GM23338 (cell line): Measurements from ENCODE around the gene SFRP2. TPM values are rescaled to one million over a fixed set of nuclear protein-coding genes. Genes with fewer than 3 reads are reported as not detected.

Experiments used
- ATAC-seq: fragments of 200-7000 bp; cut with Tn5 transposase; 3 replicates; pipeline ENCODE4 v1.9.1; 2020
- DNase-seq: peaks from one replicate; pipeline ENCODE4 v3.0.0-alpha.2; 2015; ENCODE audit warnings: low spot score
- H2AFZ ChIP-seq: fragments of 200-600 bp; sonication (generic); 2 replicates; pipeline ENCODE4 v1.8.0; 2016; ENCODE audit warnings: antibody characterized with exemption, mild to moderate bottlenecking, moderate library complexity
- H3F3A ChIP-seq: fragments of 200-600 bp; sonication (generic); replicated peaks from 2 replicates; pipeline ENCODE4 v1.8.0; 2017; ENCODE audit warnings: antibody characterized with exemption, mixed run types, low read depth
- H3K27ac ChIP-seq: fragments of 200-600 bp; sonication (generic); 2 replicates; pipeline ENCODE4 v1.6.1; 2016; ENCODE audit warnings: low read depth
- H3K27me3 ChIP-seq: fragments of 200-600 bp; sonication (generic); 2 replicates; pipeline ENCODE4 v1.8.0; 2016; ENCODE audit warnings: mild to moderate bottlenecking, mixed run types, moderate library complexity; ENCODE audit not compliant: insufficient read depth
- H3K36me3 ChIP-seq: fragments of 200-600 bp; sonication (generic); 2 replicates; pipeline ENCODE4 v1.8.0; 2016; ENCODE audit warnings: mild to moderate bottlenecking; ENCODE audit not compliant: insufficient read depth
- H3K4me1 ChIP-seq: fragments of 200-600 bp; sonication (generic); 2 replicates; pipeline ENCODE4 v1.8.0; 2016; ENCODE audit warnings: mild to moderate bottlenecking, moderate library complexity; ENCODE audit not compliant: insufficient read depth
- H3K4me2 ChIP-seq: fragments of 200-600 bp; sonication (generic); 2 replicates; pipeline ENCODE4 v1.7.1; 2017; ENCODE audit warnings: mixed run types
- H3K4me3 ChIP-seq: fragments of 200-600 bp; sonication (generic); 2 replicates; pipeline ENCODE4 v1.6.1; 2016; ENCODE audit warnings: mixed run types
- H3K79me2 ChIP-seq: fragments of 200-600 bp; sonication (generic); replicated peaks from 2 replicates; pipeline ENCODE4 v1.8.0; 2017; ENCODE audit warnings: mild to moderate bottlenecking; ENCODE audit not compliant: insufficient read depth
- H3K9me2 ChIP-seq: fragments of 200-600 bp; sonication (generic); 2 replicates; pipeline ENCODE4 v1.8.0; 2017; ENCODE audit not compliant: insufficient read depth
- H4K20me1 ChIP-seq: fragments of 200-600 bp; sonication (generic); replicated peaks from 2 replicates; pipeline ENCODE4 v1.8.0; 2017; ENCODE audit warnings: mild to moderate bottlenecking; ENCODE audit not compliant: insufficient read depth
- H3K27ac Mint-ChIP-seq: 2 replicates; pipeline ENCODE4 v1.8.0; 2020; ENCODE audit warnings: inconsistent platforms, mild to moderate bottlenecking, moderate library complexity, mixed read lengths
- H3K27me3 Mint-ChIP-seq: 3 replicates; pipeline ENCODE4 v1.8.0; 2022; ENCODE audit warnings: low read depth, mild to moderate bottlenecking, moderate library complexity, mixed read lengths, inconsistent platforms; ENCODE audit not compliant: insufficient read depth, poor library complexity
- H3K36me3 Mint-ChIP-seq: 3 replicates; pipeline ENCODE4 v1.8.0; 2021; ENCODE audit warnings: low read depth, mild to moderate bottlenecking, inconsistent platforms, moderate library complexity, mixed read lengths
- H3K4me1 Mint-ChIP-seq: 3 replicates; pipeline ENCODE4 v1.8.0; 2020; ENCODE audit warnings: mild to moderate bottlenecking, inconsistent platforms, mixed read lengths
- H3K4me3 Mint-ChIP-seq: 3 replicates; pipeline ENCODE4 v1.8.0; 2021; ENCODE audit warnings: moderate library complexity, mild to moderate bottlenecking, inconsistent platforms, mixed read lengths
- H3K9me3 Mint-ChIP-seq: 3 replicates; pipeline ENCODE4 v1.8.0; 2020; ENCODE audit warnings: moderate library complexity, mild to moderate bottlenecking, inconsistent platforms, mixed read lengths
- CREB1 ChIP-seq: fragments of 250-450 bp; sonication (Bioruptor Pico); IDR thresholded peaks from 2 replicates; pipeline ENCODE4 v1.5.0; 2020; ENCODE audit warnings: low read depth, mild to moderate bottlenecking, moderate library complexity
- EZH2 ChIP-seq: fragments of 200-600 bp; sonication (generic); IDR thresholded peaks from one replicate; pipeline ENCODE4 v1.8.0; 2017; ENCODE audit warnings: antibody characterized with exemption, mild to moderate bottlenecking, low read depth; ENCODE audit not compliant: unreplicated experiment
- EZH2phosphoT487 ChIP-seq: fragments of 200-600 bp; sonication (generic); IDR thresholded peaks from one replicate; pipeline ENCODE4 v1.8.1; 2018; ENCODE audit warnings: antibody characterized with exemption; ENCODE audit not compliant: unreplicated experiment
- JUNB ChIP-seq: IDR thresholded peaks from one replicate; pipeline ENCODE4 v1.6.1; 2016; ENCODE audit warnings: antibody characterized with exemption; ENCODE audit not compliant: unreplicated experiment
- NANOG ChIP-seq: IDR thresholded peaks from 2 replicates; pipeline ENCODE4 v1.6.1; 2016; ENCODE audit warnings: antibody characterized with exemption, borderline replicate concordance
- POLR2AphosphoS5 ChIP-seq: IDR thresholded peaks from 2 replicates; pipeline ENCODE4 v1.6.1; 2016; ENCODE audit warnings: antibody characterized with exemption, low read depth
- STAT1 ChIP-seq: IDR thresholded peaks from one replicate; pipeline ENCODE4 v1.6.1; 2016; ENCODE audit warnings: antibody characterized with exemption; ENCODE audit not compliant: unreplicated experiment
- ZNF114 ChIP-seq: fragments of 250-450 bp; sonication (Bioruptor Pico); IDR thresholded peaks from 2 replicates; pipeline ENCODE4 v1.5.0; 2020; ENCODE audit warnings: mild to moderate bottlenecking, moderate library complexity
- ZNF331 ChIP-seq: fragments of 250-450 bp; sonication (Bioruptor Pico); IDR thresholded peaks from 2 replicates; pipeline ENCODE4 v1.5.0; 2020; ENCODE audit warnings: low read depth, mild to moderate bottlenecking, moderate library complexity
- polyA plus RNA-seq: library from polyadenylated mRNA; unstranded; fragments of >200 nt; fragmentation: Nextera tagmentation; extraction: Ambion mirVana; gene quantifications from 2 replicates; pipeline ENCODE4 v1.2.1, GENCODE V29; 2016
- total RNA-seq: library from RNA; depleted of rRNA; stranded (reverse); fragments of >200 nt; shearing (Covaris generic); gene quantifications from 2 replicates; pipeline ENCODE4 v1.2.3, GENCODE V29; 2014
- TF ChIP-seq, protein P1 (sequence below), 2 experiments: fragments of 200-600 bp in 1 of 2; sonication (generic) in 1 of 2; conservative IDR thresholded peaks; 2 replicates each; pipeline versions ENCODE4 v1.5.1 to v1.6.1; 2016 to 2017; ENCODE audit warnings: antibody characterized with exemption in 2 of 2, low read depth in 2 of 2, mild to moderate bottlenecking in 2 of 2, moderate library complexity in 1 of 2
- TF ChIP-seq, protein P2 (sequence below): fragments of 250-450 bp; sonication (Bioruptor Pico); IDR thresholded peaks from 2 replicates; pipeline ENCODE4 v1.5.0; 2020; ENCODE audit warnings: mild to moderate bottlenecking, moderate library complexity
- TF ChIP-seq, protein P3 (sequence below): IDR thresholded peaks from one replicate; pipeline ENCODE4 v1.6.1; 2018; ENCODE audit warnings: antibody characterized with exemption; ENCODE audit not compliant: unreplicated experiment
- TF ChIP-seq, protein P4 (sequence below): IDR thresholded peaks from 2 replicates; pipeline ENCODE4 v1.6.1; 2016; ENCODE audit warnings: antibody characterized with exemption

Gene SFRP2
- total and polyA plus RNA-seq, 2 experiments from 2014 or later: 219 to 286 TPM

DNA sequence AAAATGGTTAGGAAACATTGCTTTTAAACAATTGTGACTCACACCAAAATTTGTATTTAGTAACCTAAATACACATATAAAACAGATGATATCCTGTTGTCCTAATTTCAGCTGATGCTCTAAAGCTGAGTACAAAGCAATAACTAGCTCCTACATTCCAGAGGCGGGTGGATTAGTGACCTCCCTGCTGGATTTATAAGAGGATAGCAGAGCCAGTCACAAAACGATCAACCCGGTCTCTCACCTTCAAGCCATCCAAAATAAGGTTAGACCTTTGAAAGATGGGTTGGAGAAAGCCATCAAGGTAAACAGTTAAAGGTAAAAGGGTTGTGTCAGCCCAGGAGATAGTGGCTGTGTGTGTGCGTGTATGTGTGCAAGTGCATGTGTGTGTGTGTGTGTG, 43.2 kb upstream of the SFRP2 start:
- H3K9me3 Mint-ChIP-seq: no peaks in the 10 kb centered on the region
- Histone ChIP-seq H3K4me3 (no peak overlapping the region), H3K4me2 (no peak overlapping the region), H3K36me3 (no peaks in the 10 kb centered on the region), H3K79me2 (no peaks in the 10 kb centered on the region), H3K27ac (no peak overlapping the region), H3K9me2 (no peaks in the 10 kb centered on the region; the same call in 1 of the 2 replicates), H2AFZ (no peak overlapping the region), H4K20me1 (no peaks in the 10 kb centered on the region), H3F3A (no peaks in the 10 kb centered on the region), H3K4me1 (0 out of 2 replicates have a peak, but pooled peaks cover 3% of the 10 kb centered on the region), H3K27me3 (no peaks in the 10 kb centered on the region)
- ATAC-seq (no peak), DNase-seq (no peak)
- no peaks in the 10 kb centered on the region for H3K36me3 Mint-ChIP-seq
- peaks cover 2% of the 10 kb centered on the region for H3K27me3 Mint-ChIP-seq
- no peak overlapping the region for H3K27ac Mint-ChIP-seq
- no peak overlapping the region for H3K4me3 Mint-ChIP-seq
- H3K4me1 Mint-ChIP-seq: peaks cover 13% of the 10 kb centered on the region
- TF ChIP-seq, protein P1, sequence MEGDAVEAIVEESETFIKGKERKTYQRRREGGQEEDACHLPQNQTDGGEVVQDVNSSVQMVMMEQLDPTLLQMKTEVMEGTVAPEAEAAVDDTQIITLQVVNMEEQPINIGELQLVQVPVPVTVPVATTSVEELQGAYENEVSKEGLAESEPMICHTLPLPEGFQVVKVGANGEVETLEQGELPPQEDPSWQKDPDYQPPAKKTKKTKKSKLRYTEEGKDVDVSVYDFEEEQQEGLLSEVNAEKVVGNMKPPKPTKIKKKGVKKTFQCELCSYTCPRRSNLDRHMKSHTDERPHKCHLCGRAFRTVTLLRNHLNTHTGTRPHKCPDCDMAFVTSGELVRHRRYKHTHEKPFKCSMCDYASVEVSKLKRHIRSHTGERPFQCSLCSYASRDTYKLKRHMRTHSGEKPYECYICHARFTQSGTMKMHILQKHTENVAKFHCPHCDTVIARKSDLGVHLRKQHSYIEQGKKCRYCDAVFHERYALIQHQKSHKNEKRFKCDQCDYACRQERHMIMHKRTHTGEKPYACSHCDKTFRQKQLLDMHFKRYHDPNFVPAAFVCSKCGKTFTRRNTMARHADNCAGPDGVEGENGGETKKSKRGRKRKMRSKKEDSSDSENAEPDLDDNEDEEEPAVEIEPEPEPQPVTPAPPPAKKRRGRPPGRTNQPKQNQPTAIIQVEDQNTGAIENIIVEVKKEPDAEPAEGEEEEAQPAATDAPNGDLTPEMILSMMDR (conservative IDR thresholded peaks at IDR 0.05; ENCODE audit: low read depth in 2 of 2): no peak
- TF ChIP-seq JUNB: no peak
- no peak for TF ChIP-seq EZH2phosphoT487
- TF ChIP-seq, protein P2, sequence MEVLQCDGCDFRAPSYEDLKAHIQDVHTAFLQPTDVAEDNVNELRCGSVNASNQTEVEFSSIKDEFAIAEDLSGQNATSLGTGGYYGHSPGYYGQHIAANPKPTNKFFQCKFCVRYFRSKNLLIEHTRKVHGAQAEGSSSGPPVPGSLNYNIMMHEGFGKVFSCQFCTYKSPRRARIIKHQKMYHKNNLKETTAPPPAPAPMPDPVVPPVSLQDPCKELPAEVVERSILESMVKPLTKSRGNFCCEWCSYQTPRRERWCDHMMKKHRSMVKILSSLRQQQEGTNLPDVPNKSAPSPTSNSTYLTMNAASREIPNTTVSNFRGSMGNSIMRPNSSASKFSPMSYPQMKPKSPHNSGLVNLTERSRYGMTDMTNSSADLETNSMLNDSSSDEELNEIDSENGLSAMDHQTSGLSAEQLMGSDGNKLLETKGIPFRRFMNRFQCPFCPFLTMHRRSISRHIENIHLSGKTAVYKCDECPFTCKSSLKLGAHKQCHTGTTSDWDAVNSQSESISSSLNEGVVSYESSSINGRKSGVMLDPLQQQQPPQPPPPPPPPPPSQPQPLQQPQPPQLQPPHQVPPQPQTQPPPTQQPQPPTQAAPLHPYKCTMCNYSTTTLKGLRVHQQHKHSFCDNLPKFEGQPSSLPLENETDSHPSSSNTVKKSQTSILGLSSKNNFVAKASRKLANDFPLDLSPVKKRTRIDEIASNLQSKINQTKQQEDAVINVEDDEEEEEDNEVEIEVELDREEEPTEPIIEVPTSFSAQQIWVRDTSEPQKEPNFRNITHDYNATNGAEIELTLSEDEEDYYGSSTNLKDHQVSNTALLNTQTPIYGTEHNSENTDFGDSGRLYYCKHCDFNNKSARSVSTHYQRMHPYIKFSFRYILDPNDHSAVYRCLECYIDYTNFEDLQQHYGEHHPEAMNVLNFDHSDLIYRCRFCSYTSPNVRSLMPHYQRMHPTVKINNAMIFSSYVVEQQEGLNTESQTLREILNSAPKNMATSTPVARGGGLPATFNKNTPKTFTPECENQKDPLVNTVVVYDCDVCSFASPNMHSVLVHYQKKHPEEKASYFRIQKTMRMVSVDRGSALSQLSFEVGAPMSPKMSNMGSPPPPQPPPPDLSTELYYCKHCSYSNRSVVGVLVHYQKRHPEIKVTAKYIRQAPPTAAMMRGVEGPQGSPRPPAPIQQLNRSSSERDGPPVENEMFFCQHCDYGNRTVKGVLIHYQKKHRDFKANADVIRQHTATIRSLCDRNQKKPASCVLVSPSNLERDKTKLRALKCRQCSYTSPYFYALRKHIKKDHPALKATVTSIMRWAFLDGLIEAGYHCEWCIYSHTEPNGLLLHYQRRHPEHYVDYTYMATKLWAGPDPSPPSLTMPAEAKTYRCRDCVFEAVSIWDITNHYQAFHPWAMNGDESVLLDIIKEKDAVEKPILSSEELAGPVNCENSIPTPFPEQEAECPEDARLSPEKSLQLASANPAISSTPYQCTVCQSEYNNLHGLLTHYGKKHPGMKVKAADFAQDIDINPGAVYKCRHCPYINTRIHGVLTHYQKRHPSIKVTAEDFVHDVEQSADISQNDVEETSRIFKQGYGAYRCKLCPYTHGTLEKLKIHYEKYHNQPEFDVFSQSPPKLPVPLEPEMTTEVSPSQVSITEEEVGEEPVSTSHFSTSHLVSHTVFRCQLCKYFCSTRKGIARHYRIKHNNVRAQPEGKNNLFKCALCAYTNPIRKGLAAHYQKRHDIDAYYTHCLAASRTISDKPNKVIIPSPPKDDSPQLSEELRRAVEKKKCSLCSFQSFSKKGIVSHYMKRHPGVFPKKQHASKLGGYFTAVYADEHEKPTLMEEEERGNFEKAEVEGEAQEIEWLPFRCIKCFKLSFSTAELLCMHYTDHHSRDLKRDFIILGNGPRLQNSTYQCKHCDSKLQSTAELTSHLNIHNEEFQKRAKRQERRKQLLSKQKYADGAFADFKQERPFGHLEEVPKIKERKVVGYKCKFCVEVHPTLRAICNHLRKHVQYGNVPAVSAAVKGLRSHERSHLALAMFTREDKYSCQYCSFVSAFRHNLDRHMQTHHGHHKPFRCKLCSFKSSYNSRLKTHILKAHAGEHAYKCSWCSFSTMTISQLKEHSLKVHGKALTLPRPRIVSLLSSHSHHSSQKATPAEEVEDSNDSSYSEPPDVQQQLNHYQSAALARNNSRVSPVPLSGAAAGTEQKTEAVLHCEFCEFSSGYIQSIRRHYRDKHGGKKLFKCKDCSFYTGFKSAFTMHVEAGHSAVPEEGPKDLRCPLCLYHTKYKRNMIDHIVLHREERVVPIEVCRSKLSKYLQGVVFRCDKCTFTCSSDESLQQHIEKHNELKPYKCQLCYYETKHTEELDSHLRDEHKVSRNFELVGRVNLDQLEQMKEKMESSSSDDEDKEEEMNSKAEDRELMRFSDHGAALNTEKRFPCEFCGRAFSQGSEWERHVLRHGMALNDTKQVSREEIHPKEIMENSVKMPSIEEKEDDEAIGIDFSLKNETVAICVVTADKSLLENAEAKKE (CRISPR knock-in tag): no peak
- TF ChIP-seq, protein P3, sequence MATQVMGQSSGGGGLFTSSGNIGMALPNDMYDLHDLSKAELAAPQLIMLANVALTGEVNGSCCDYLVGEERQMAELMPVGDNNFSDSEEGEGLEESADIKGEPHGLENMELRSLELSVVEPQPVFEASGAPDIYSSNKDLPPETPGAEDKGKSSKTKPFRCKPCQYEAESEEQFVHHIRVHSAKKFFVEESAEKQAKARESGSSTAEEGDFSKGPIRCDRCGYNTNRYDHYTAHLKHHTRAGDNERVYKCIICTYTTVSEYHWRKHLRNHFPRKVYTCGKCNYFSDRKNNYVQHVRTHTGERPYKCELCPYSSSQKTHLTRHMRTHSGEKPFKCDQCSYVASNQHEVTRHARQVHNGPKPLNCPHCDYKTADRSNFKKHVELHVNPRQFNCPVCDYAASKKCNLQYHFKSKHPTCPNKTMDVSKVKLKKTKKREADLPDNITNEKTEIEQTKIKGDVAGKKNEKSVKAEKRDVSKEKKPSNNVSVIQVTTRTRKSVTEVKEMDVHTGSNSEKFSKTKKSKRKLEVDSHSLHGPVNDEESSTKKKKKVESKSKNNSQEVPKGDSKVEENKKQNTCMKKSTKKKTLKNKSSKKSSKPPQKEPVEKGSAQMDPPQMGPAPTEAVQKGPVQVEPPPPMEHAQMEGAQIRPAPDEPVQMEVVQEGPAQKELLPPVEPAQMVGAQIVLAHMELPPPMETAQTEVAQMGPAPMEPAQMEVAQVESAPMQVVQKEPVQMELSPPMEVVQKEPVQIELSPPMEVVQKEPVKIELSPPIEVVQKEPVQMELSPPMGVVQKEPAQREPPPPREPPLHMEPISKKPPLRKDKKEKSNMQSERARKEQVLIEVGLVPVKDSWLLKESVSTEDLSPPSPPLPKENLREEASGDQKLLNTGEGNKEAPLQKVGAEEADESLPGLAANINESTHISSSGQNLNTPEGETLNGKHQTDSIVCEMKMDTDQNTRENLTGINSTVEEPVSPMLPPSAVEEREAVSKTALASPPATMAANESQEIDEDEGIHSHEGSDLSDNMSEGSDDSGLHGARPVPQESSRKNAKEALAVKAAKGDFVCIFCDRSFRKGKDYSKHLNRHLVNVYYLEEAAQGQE: no peak
- TF ChIP-seq STAT1: no peak
- TF ChIP-seq ZNF331: no peak
- TF ChIP-seq CREB1 (CRISPR knock-in tag): no peak
- TF ChIP-seq, protein P4, sequence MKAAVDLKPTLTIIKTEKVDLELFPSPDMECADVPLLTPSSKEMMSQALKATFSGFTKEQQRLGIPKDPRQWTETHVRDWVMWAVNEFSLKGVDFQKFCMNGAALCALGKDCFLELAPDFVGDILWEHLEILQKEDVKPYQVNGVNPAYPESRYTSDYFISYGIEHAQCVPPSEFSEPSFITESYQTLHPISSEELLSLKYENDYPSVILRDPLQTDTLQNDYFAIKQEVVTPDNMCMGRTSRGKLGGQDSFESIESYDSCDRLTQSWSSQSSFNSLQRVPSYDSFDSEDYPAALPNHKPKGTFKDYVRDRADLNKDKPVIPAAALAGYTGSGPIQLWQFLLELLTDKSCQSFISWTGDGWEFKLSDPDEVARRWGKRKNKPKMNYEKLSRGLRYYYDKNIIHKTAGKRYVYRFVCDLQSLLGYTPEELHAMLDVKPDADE: no peak
- TF ChIP-seq NANOG: no peak
- TF ChIP-seq ZNF114: no peak
- no peak for TF ChIP-seq EZH2
- no peak for TF ChIP-seq POLR2AphosphoS5
